Heart right ventricle (tissue), 16 donors: Measurements from ENCODE around the gene ZNF185. TPM values are rescaled to one million over a fixed set of nuclear protein-coding genes. Genes with fewer than 3 reads are reported as not detected.

ENCODE experiments used
- ATAC-seq, 8 donors: fragments of 200-7000 bp; cut with Tn5 transposase; one replicate each; pipeline ENCODE4 v1.9.1; 2020; ENCODE audit warnings: mild to moderate bottlenecking in 8 of 8, moderate library complexity in 8 of 8, moderate number of reproducible peaks in 1 of 8
- DNase-seq, 2 donors: peaks; one replicate each; pipeline ENCODE4 v3.0.0-alpha.2; 2020
- H3K27ac ChIP-seq, 10 donors: fragments of 200-600 bp; sonication (generic) in 2 of 10; one replicate each; pipeline versions ENCODE4 v1.5.0 to v1.8.0; 2020 to 2022; ENCODE audit warnings: mild to moderate bottlenecking in 3 of 10
- H3K27me3 ChIP-seq, 7 donors: fragments of 200-600 bp; one replicate each; pipeline ENCODE4 v1.8.0; 2021 to 2022; ENCODE audit warnings: mild to moderate bottlenecking in 2 of 7
- H3K36me3 ChIP-seq, 9 donors: fragments of 200-600 bp; sonication (generic) in 1 of 9; one replicate each; pipeline versions ENCODE4 v1.5.0 to v1.8.0; 2020 to 2022; ENCODE audit warnings: mild to moderate bottlenecking in 2 of 9
- H3K4me1 ChIP-seq, 9 donors: fragments of 200-600 bp; sonication (generic) in 1 of 9; one replicate each; pipeline versions ENCODE4 v1.5.0 to v1.8.0; 2020 to 2022; ENCODE audit warnings: mild to moderate bottlenecking in 4 of 9
- H3K4me3 ChIP-seq, 10 donors: fragments of 200-600 bp; sonication (generic) in 2 of 10; one replicate each; pipeline versions ENCODE4 v1.5.0 to v1.8.0; 2020 to 2022; ENCODE audit warnings: mild to moderate bottlenecking in 7 of 10, moderate library complexity in 2 of 10
- H3K9me3 ChIP-seq, 11 donors: fragments of 200-600 bp in 10 of 11; sonication (generic) in 2 of 11; one replicate each; pipeline versions ENCODE4 v1.5.0 to v1.8.0; 2013 to 2022; ENCODE audit warnings: mild to moderate bottlenecking in 2 of 11, control low read depth in 1 of 11, moderate library complexity in 1 of 11
- CTCF ChIP-seq, 9 donors: fragments of 200-600 bp; sonication (generic) in 2 of 9; IDR thresholded peaks; one replicate each; pipeline versions ENCODE4 v1.5.0 to v1.8.0; 2021 to 2022; ENCODE audit warnings: antibody characterized with exemption in 9 of 9, mild to moderate bottlenecking in 5 of 9, moderate library complexity in 1 of 9
- WGBS, 2 donors: extraction: QIAGEN DNeasy Blood & Tissue Kit; methylation state at CpG; one replicate each; pipeline ENCODE4 v1.1.7; 2013; ENCODE audit warnings: inconsistent platforms in 1 of 2; 5-methylcytosine and 5-hydroxymethylcytosine counted together
- intact Hi-C, 10 donors: fragments of 100-400 bp; cut with DNase I; formaldehyde crosslinking; loops; one replicate each; pipeline versions ENCODE4 v1.11.1 to v1.14.2; 2022
- polyA plus RNA-seq, 2 donors: library from polyadenylated mRNA; stranded (reverse); fragments of 200-250 nt; gene quantifications; one replicate each; pipeline ENCODE4 v1.2.3, GENCODE V29; 2013
- total RNA-seq, 10 donors: library from RNA; stranded (reverse); fragmentation: NEBNext Ultra II Directional in 3 of 10; extraction: Animal tissue kit (Norgen Biotek cat#: 25700) in 3 of 10; gene quantifications; one replicate each; pipeline versions ENCODE4 v1.2.1 to v1.2.4, GENCODE V29; 2021 to 2023
- donor health status: Arrhythmogenic right ventricular cardiomyopathy.
- donor health status: ischemic (EF 13 %, LVEDD 7.1; RV severe dilation, severe dysfunction).
- donor health status: healthy with polysubstance abuse.
- donor health status: DM: no; HTN: yes; CAD: no.
- donor health status: DM: no; HTN: no; CAD: no.
- donor health status: ischemic (EF 25% LVEDD 6.9; RV normal size, moderate dysfunction).
- donor health status: ischemic (EF 25% LVEDD 5.7; RV mildly dilated, moderate dysfunction).
- donor health status: healthy.
- donor health status: DM: yes; HTN: yes; CAD: no.
- donor health status: Ischemic cardiomyopathy.
- donor health status: ischemic (EF 35%, LVEDD 5.7; RV mildly dilated, moderate dysfunction).
- donor health status: nonischemic (EF 11% LVEDD 7.7; RV severe dilation, severe dysfunction).
- donor health status: DM: yes; HTN: yes; CAD: no.
- donor health status: PGD.
- donor health status: ischemic (EF 29% LVEDD 5.4; RV normal size, mild dysfunction).
- donor health status: nonischemic (EF 23%, LVEDD 6.1; RV moderate dilation, normal function).

The ZNF185 gene
- total and polyA plus RNA-seq, 12 donors, result 0.51 to 4.5 (median 1.4) TPM

GRCh38 chrX:152902502-152902820 is 4.6 kb downstream of the ZNF185 start:
- no peaks in the 10 kb centered on the region for H3K9me3 ChIP-seq
- ATAC-seq, result no peak
- H3K27ac ChIP-seq, result no peak overlapping the region
- H3K4me3 ChIP-seq, result no peak overlapping the region
- no peak for TF ChIP-seq CTCF (IDR thresholded peaks at IDR 0.05)
- no peak for DNase-seq
- H3K27me3 ChIP-seq, result peaks cover 0 to 47% (median 0%) of the 10 kb centered on the region in 7 donors
- intact Hi-C loops, result no loop called here
- no peaks in the 10 kb centered on the region for H3K36me3 ChIP-seq
- 97% methylated on average over 4 of the region's 4 CpGs for WGBS, 2 donors
- H3K4me1 ChIP-seq, result no peaks in the 10 kb centered on the region

- no peak overlapping the region for H3K4me3 ChIP-seq
- ATAC-seq (no peak), DNase-seq (no peak)
- WGBS, 2 donors, result 82 to 85% methylated on average over 9 of the region's 9 CpGs
- H3K27ac ChIP-seq, result no peak overlapping the region
- H3K36me3 ChIP-seq, result no peaks in the 10 kb centered on the region
- H3K27me3 ChIP-seq, result peaks cover 0 to 36% (median 0%) of the 10 kb centered on the region in 7 donors
- H3K9me3 ChIP-seq, result no peaks in the 10 kb centered on the region
- intact Hi-C loops, result no loop called here
- TF ChIP-seq CTCF (IDR thresholded peaks at IDR 0.05), result no peak
- no peaks in the 10 kb centered on the region for H3K4me1 ChIP-seq
Observed at GRCh38 chrX:152903589-152903988, 5.7 kb downstream of the ZNF185 start.

- intact Hi-C loops, result no loop called here
- Histone ChIP-seq H3K4me1 (no peaks in the 10 kb centered on the region), H3K27ac (no peak overlapping the region), H3K36me3 (no peaks in the 10 kb centered on the region), H3K9me3 (no peaks in the 10 kb centered on the region), H3K4me3 (no peak overlapping the region), H3K27me3 (peaks cover 0 to 29% (median 0%) of the 10 kb centered on the region in 7 donors)
- peak in 5 of 8 donors; percentile 38 to 68 (median 66) for ATAC-seq
- DNase-seq, result peak; percentile 22
- TF ChIP-seq CTCF (IDR thresholded peaks at IDR 0.05), result peak; percentile 28 to 81 (median 61)
- 35% methylated on average over 20 of the region's 20 CpGs for WGBS, 2 donors
Observed at GRCh38 chrX:152904151-152905080, 6.5 kb downstream of the ZNF185 start.

DNA sequence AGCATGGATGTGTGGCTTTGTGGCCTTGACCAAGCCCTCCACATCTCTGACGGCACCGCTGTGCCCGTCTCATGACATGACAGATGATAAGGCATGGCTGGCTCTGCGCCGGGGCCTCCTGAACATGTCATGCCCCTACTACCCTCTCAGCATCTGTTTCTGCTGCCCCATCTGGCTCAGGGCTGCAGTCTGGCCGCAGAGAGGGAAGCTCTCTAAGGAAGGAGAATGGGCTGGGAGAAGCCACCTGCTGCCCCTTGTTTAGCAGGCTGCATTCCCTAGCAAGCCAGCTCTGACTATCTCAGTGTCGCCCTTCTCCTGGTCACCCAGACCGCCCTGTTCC is 7.2 kb downstream of the ZNF185 start:
- H3K27ac ChIP-seq, result no peak overlapping the region
- no peak for TF ChIP-seq CTCF (IDR thresholded peaks at IDR 0.05)
- no peaks in the 10 kb centered on the region for H3K36me3 ChIP-seq
- no peak overlapping the region for H3K4me3 ChIP-seq
- H3K4me1 ChIP-seq, result no peaks in the 10 kb centered on the region
- H3K27me3 ChIP-seq, result peaks cover 0 to 29% (median 0%) of the 10 kb centered on the region in 7 donors
- DNase-seq (no peak), ATAC-seq (peak in 2 of 8 donors; percentile 14 to 39)
- no peaks in the 10 kb centered on the region for H3K9me3 ChIP-seq
- WGBS, 2 donors, result 64 to 73% methylated on average over 7 to 8 of the region's 8 CpGs
- intact Hi-C loops, result no loop called here
